ENCODE data around the gene MTAP. TPM values are rescaled to one million over a fixed set of nuclear protein-coding genes. Genes with fewer than 3 reads are reported as not detected.

The MTAP gene
- total and polyA plus RNA-seq, 9 of the 15 experiments (the other 6 are each of a cell fraction or from before 2014, with no cell fraction given): 0.07 TPM; not detected in 8

- intact Hi-C loops (cut with micrococcal nuclease) (no loop called here), in situ Hi-C loops (cut with MboI) (no loop called here)
- no peak overlapping the region for H3K4me3 ChIP-seq
- no peaks in the 10 kb centered on the region for H3K9me1 ChIP-seq (ENCODE audit: control insufficient read depth, insufficient read depth, low read length)
- H4K20me1 ChIP-seq (replicated peaks; ENCODE audit: control insufficient read depth, insufficient read depth, low read length): no peaks in the 10 kb centered on the region
- POLR2A ChIA-PET: no interaction called here
- H3K9me3 ChIP-seq (replicated peaks; ENCODE audit: control insufficient read depth, insufficient read depth, low read depth, low read length): no peaks in the 10 kb centered on the region
- H3K79me2 ChIP-seq (ENCODE audit: control insufficient read depth, insufficient read depth, low read length): no peaks in the 10 kb centered on the region
- H3K36me3 ChIP-seq (ENCODE audit: control insufficient read depth, insufficient read depth, low read length): no peaks in the 10 kb centered on the region
- H3K4me2 ChIP-seq (ENCODE audit: insufficient read depth, low read length): no peak overlapping the region
- ATAC-seq (no peak), DNase-seq (ENCODE audit: extremely low read depth in 1 of 4, low spot score in 3 of 4) (no peak), FAIRE-seq (no peak)
- H3K9ac ChIP-seq (ENCODE audit: insufficient read depth in 1 of 2, low read depth in 2 of 2, low read length in 2 of 2): no peak overlapping the region
- no peaks in the 10 kb centered on the region for H3K27me3 ChIP-seq (ENCODE audit: control insufficient read depth in 2 of 2, insufficient read depth in 2 of 2, low read length in 2 of 2)
- no peak overlapping the region for H2AFZ ChIP-seq (ENCODE audit: low read depth, low read length)
- no CpG with 5 or more reads among the region's 37 CpGs for WGBS (ENCODE audit: insufficient coverage, low coverage, missing lambda C conversion rate)
- TF ChIP-seq MEF2D (tag; conservative IDR thresholded peaks at IDR 0.05; ENCODE audit: low read depth) (no peak), POLR2H (tag; IDR thresholded peaks at IDR 0.05; ENCODE audit: low read depth) (no peak), MAZ (CRISPR knock-in tag; conservative IDR thresholded peaks at IDR 0.05 in 1 of 2, IDR thresholded peaks at IDR 0.05 in 1 of 2) (no peak), STAT5A (IDR thresholded peaks at IDR 0.05; ENCODE audit: borderline replicate concordance, low read length) (no peak), NR2C1 (IDR thresholded peaks at IDR 0.05) (no peak), NR2C1 (tag; IDR thresholded peaks at IDR 0.05) (no peak), CC2D1A (IDR thresholded peaks at IDR 0.05) (no peak), POLR3A (IDR thresholded peaks at IDR 0.05; ENCODE audit: borderline replicate concordance, extremely low read depth, insufficient read depth, insufficient read length) (no peak), MBD2 (IDR thresholded peaks at IDR 0.05; ENCODE audit: borderline replicate concordance, low read depth) (no peak), ERF (CRISPR knock-in tag; IDR thresholded peaks at IDR 0.05) (no peak), ZSCAN29 (IDR thresholded peaks at IDR 0.05) (no peak), WHSC1 (IDR thresholded peaks at IDR 0.05; ENCODE audit: low read length) (no peak), TOE1 (IDR thresholded peaks at IDR 0.05; ENCODE audit: borderline replicate concordance) (no peak), TOE1 (CRISPR knock-in tag; IDR thresholded peaks at IDR 0.05; ENCODE audit: borderline replicate concordance, low read depth) (no peak), HMG20B (CRISPR knock-in tag; IDR thresholded peaks at IDR 0.05) (no peak), ZC3H8 (IDR thresholded peaks at IDR 0.05) (no peak), KAT8 (IDR thresholded peaks at IDR 0.05; ENCODE audit: low read depth) (no peak), RBM17 (IDR thresholded peaks at IDR 0.05; ENCODE audit: borderline replicate concordance, low read depth, low read length) (no peak), ZKSCAN1 (IDR thresholded peaks at IDR 0.05; ENCODE audit: low read depth, low read length) (no peak), CREB1 (IDR thresholded peaks at IDR 0.05) (no peak), CREB1 (CRISPR knock-in tag; IDR thresholded peaks at IDR 0.05) (no peak)
- no peaks in the 10 kb centered on the region for H3K4me1 ChIP-seq (replicated peaks in 1 of 2; ENCODE audit: control insufficient read depth in 2 of 2, insufficient read depth in 2 of 2, low read length in 2 of 2)
- CTCF ChIA-PET (ENCODE audit: low intra/inter-chr PET ratio): no interaction called here
- H3K27ac ChIP-seq (ENCODE audit: extremely low read depth, low read depth, low read length): no peak overlapping the region
- no TSS peak for BruUV-seq (replicated peaks)
These were observed 586 bp upstream of the MTAP start for GRCh38 chr9:21801683-21802417.
